GM10266 (cell line): ENCODE data around the gene AXIN1.

Source experiments
- DNase-seq: peaks from one replicate; pipeline ENCODE4 v3.0.0; 2012; ENCODE audit errors: extremely low spot score
- CTCF ChIP-seq: IDR thresholded peaks from 2 replicates; pipeline ENCODE4 v1.5.1; 2012; ENCODE audit warnings: mild to moderate bottlenecking, low read depth; ENCODE audit not compliant: control insufficient read depth, insufficient read depth; ENCODE audit errors: missing control alignments

AXIN1 gene

GRCh38 chr16:321532-321931 is 31.0 kb downstream of the AXIN1 start:
- no peak for DNase-seq
- no peak for TF ChIP-seq CTCF

- TF ChIP-seq CTCF: no peak
Observed at GRCh38 chr16:320206-320605, 32.3 kb downstream of the AXIN1 start.

GRCh38 chr16:318628-319027 is 33.9 kb downstream of the AXIN1 start:
- DNase-seq: no peak
- peak; percentile 31 for TF ChIP-seq CTCF

More at GRCh38 chr16:320206-320605, 32.3 kb downstream of the AXIN1 start:
- no peak for DNase-seq

- no peak for DNase-seq
Observed at GRCh38 chr16:317583-317982, 34.9 kb downstream of the AXIN1 start.

GRCh38 chr16:316741-317464 is 35.6 kb downstream of the AXIN1 start:
- no peak for TF ChIP-seq CTCF
- no peak for DNase-seq

More at GRCh38 chr16:317583-317982, 34.9 kb downstream of the AXIN1 start:
- TF ChIP-seq CTCF: no peak

GRCh38 chr16:314795-315299 is 37.7 kb downstream of the AXIN1 start:
- no peak for DNase-seq

More at GRCh38 chr16:314795-315299, 37.7 kb downstream of the AXIN1 start:
- no peak for TF ChIP-seq CTCF
